ENCODE results near the gene SUFU. TPM values are rescaled to one million over a fixed set of nuclear protein-coding genes. Genes with fewer than 3 reads are reported as not detected.
A peak's percentile ranks its signal among the peaks of the same experiment; 100 is the strongest.

The SUFU gene
- total and polyA plus RNA-seq, 4 donors, result 3.5 to 14.8 (median 9.8) TPM

GRCh38 chr10:102674566-102674965, 170.8 kb downstream of the SUFU start:
- Histone ChIP-seq H3K4me3 (no peak overlapping the region), H3K4me1 (ENCODE audit: control insufficient read depth in 5 of 5, insufficient read depth in 5 of 5, low read length in 5 of 5) (peaks cover 17 to 76% (median 43%) of the 10 kb centered on the region in 5 donors), H3K27me3 (ENCODE audit: control insufficient read depth in 3 of 3, insufficient read depth in 3 of 3, low read length in 2 of 3) (no peaks in the 10 kb centered on the region), H3K9me3 (ENCODE audit: control insufficient read depth in 4 of 4, insufficient read depth in 3 of 4, low read length in 3 of 4) (no peaks in the 10 kb centered on the region), H3K9ac (ENCODE audit: insufficient read depth in 1 of 2, low read length in 2 of 2) (peak overlapping the region in 1 of 2 donors; percentile 19), H3K36me3 (ENCODE audit: control insufficient read depth in 4 of 4, insufficient read depth in 4 of 4, low read length in 4 of 4) (no peaks in the 10 kb centered on the region), H3K27ac (ENCODE audit: low read depth in 1 of 2, low read length in 1 of 2) (peak overlapping the region; percentile 76 to 91)
- 27 to 62% methylated on average over 2 of the region's 2 CpGs for WGBS, 2 donors
- ATAC-seq (ENCODE audit: insufficient read depth, low FRiP score) (no peak), DNase-seq (peak in 2 of 3 donors; percentile 30 to 53)
- no peak for TF ChIP-seq CTCF (IDR thresholded peaks at IDR 0.05; ENCODE audit: control extremely low read depth, extremely low read depth)

- Histone ChIP-seq H3K27me3 (ENCODE audit: control insufficient read depth in 3 of 3, insufficient read depth in 3 of 3, low read length in 2 of 3) (no peaks in the 10 kb centered on the region), H3K4me3 (no peak overlapping the region), H3K4me1 (ENCODE audit: control insufficient read depth in 5 of 5, insufficient read depth in 5 of 5, low read length in 5 of 5) (peaks cover 17 to 75% (median 43%) of the 10 kb centered on the region in 5 donors), H3K27ac (ENCODE audit: low read depth in 1 of 2, low read length in 1 of 2) (peak overlapping the region; percentile 76 to 91), H3K9ac (ENCODE audit: insufficient read depth in 1 of 2, low read length in 2 of 2) (peak overlapping the region in 1 of 2 donors; percentile 78), H3K9me3 (ENCODE audit: control insufficient read depth in 4 of 4, insufficient read depth in 3 of 4, low read length in 3 of 4) (no peaks in the 10 kb centered on the region), H3K36me3 (ENCODE audit: control insufficient read depth in 4 of 4, insufficient read depth in 4 of 4, low read length in 4 of 4) (no peaks in the 10 kb centered on the region)
- DNase-seq, result peak in 2 of 3 donors; percentile 39 to 46
- no peak for TF ChIP-seq CTCF (IDR thresholded peaks at IDR 0.05; ENCODE audit: control extremely low read depth, extremely low read depth)
- 46 to 58% methylated on average over 8 of the region's 8 CpGs for WGBS, 2 donors
- ATAC-seq (ENCODE audit: insufficient read depth, low FRiP score), result no peak
Observed at GRCh38 chr10:102675011-102675665, 171.4 kb downstream of the SUFU start.

GRCh38 chr10:102675666-102676533, 172.1 kb downstream of the SUFU start:
- peak; percentile 55 to 84 (median 71) for DNase-seq
- ATAC-seq (ENCODE audit: insufficient read depth, low FRiP score), result no peak

More at GRCh38 chr10:102675666-102676533, 172.1 kb downstream of the SUFU start:
- Histone ChIP-seq H3K27ac (ENCODE audit: low read depth in 1 of 2, low read length in 1 of 2) (peak overlapping the region in 1 of 2 donors; percentile 91), H3K9ac (ENCODE audit: insufficient read depth in 1 of 2, low read length in 2 of 2) (peak overlapping the region in 1 of 2 donors; percentile 78), H3K4me3 (no peak overlapping the region), H3K4me1 (ENCODE audit: control insufficient read depth in 5 of 5, insufficient read depth in 5 of 5, low read length in 5 of 5) (peaks cover 17 to 69% (median 43%) of the 10 kb centered on the region in 5 donors), H3K36me3 (ENCODE audit: control insufficient read depth in 4 of 4, insufficient read depth in 4 of 4, low read length in 4 of 4) (peaks cover 0 to 4% (median 1%) of the 10 kb centered on the region in 4 donors), H3K9me3 (ENCODE audit: control insufficient read depth in 4 of 4, insufficient read depth in 3 of 4, low read length in 3 of 4) (no peaks in the 10 kb centered on the region), H3K27me3 (ENCODE audit: control insufficient read depth in 3 of 3, insufficient read depth in 3 of 3, low read length in 2 of 3) (no peaks in the 10 kb centered on the region)
- WGBS, 2 donors, result 20 to 29% methylated on average over 16 of the region's 16 CpGs
- TF ChIP-seq CTCF (IDR thresholded peaks at IDR 0.05; ENCODE audit: control extremely low read depth, extremely low read depth), result no peak

Measured in lung (tissue), 12 donors.